ENCODE measurements around the gene SERGEF. TPM values are rescaled to one million over a fixed set of nuclear protein-coding genes. Genes with fewer than 3 reads are reported as not detected.

The SERGEF gene
- total and polyA plus RNA-seq, 2 of the 13 experiments (the other 11 are each of a cell fraction or from before 2014, with no cell fraction given), result 54.5 to 114 TPM

DNA sequence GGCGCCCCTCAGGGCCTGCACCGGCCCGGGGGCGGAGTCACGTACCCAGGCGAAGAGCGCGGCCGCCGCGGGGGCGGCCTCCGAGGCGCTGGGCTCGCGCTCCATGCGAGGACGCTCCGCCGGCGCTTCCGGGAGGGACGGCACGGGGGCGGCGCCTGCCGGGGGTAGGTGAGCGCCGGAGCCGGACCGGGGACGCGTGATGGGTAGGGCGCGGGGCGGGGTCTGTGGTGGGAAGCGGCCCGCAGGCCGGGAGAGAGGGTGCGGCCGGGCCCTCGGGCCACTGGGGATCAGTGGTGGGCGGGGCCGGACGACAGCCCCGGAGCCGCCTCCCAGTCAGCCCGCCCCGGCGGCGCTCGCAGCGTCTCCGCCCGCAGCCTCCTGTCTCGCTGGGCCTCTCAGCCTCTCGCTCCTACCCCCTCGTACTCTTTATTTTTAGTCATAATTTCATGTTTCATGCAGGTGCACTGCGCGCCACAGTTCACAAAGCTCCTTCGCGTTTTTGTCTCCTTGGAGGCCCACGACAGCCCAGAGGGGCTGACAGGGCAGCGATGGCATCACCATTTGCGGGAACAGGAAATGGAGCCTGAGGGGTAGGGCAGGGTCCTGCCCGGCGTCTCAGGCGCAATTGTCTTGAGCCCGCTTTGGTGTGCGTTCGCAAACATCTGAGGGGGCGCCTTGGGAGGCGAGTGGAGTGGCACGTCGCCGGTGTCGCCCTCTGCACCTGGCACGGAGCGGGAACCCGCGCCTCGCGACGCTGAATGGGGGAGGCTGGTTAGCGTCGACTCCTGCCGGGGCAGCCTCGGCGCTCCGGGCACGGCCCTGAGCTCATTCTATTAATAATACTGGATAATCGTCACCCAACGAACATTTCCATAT lies at the start of gene SERGEF (continued):
- TF ChIP-seq, protein P1, sequence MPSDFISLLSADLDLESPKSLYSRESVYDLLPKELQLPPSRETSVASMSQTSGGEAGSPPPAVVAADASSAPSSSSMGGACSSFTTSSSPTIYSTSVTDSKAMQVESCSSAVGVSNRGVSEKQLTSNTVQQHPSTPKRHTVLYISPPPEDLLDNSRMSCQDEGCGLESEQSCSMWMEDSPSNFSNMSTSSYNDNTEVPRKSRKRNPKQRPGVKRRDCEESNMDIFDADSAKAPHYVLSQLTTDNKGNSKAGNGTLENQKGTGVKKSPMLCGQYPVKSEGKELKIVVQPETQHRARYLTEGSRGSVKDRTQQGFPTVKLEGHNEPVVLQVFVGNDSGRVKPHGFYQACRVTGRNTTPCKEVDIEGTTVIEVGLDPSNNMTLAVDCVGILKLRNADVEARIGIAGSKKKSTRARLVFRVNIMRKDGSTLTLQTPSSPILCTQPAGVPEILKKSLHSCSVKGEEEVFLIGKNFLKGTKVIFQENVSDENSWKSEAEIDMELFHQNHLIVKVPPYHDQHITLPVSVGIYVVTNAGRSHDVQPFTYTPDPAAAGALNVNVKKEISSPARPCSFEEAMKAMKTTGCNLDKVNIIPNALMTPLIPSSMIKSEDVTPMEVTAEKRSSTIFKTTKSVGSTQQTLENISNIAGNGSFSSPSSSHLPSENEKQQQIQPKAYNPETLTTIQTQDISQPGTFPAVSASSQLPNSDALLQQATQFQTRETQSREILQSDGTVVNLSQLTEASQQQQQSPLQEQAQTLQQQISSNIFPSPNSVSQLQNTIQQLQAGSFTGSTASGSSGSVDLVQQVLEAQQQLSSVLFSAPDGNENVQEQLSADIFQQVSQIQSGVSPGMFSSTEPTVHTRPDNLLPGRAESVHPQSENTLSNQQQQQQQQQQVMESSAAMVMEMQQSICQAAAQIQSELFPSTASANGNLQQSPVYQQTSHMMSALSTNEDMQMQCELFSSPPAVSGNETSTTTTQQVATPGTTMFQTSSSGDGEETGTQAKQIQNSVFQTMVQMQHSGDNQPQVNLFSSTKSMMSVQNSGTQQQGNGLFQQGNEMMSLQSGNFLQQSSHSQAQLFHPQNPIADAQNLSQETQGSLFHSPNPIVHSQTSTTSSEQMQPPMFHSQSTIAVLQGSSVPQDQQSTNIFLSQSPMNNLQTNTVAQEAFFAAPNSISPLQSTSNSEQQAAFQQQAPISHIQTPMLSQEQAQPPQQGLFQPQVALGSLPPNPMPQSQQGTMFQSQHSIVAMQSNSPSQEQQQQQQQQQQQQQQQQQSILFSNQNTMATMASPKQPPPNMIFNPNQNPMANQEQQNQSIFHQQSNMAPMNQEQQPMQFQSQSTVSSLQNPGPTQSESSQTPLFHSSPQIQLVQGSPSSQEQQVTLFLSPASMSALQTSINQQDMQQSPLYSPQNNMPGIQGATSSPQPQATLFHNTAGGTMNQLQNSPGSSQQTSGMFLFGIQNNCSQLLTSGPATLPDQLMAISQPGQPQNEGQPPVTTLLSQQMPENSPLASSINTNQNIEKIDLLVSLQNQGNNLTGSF (CRISPR knock-in tag; IDR thresholded peaks at IDR 0.05), result 0 out of 2 replicates have a peak, but pooled peaks have one; percentile 51
- TF ChIP-seq, protein P2, sequence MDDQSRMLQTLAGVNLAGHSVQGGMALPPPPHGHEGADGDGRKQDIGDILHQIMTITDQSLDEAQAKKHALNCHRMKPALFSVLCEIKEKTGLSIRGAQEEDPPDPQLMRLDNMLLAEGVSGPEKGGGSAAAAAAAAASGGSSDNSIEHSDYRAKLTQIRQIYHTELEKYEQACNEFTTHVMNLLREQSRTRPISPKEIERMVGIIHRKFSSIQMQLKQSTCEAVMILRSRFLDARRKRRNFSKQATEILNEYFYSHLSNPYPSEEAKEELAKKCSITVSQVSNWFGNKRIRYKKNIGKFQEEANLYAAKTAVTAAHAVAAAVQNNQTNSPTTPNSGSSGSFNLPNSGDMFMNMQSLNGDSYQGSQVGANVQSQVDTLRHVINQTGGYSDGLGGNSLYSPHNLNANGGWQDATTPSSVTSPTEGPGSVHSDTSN (CRISPR knock-in tag; IDR thresholded peaks at IDR 0.05; ENCODE audit: borderline replicate concordance), result no peak
- TF ChIP-seq ZNF841 (CRISPR knock-in tag; IDR thresholded peaks at IDR 0.05; ENCODE audit: borderline replicate concordance) (no peak), ZNF879 (CRISPR knock-in tag; IDR thresholded peaks at IDR 0.05) (peak; percentile 60; the same call in 1 of the 2 replicates), ZMYM2 (CRISPR knock-in tag; IDR thresholded peaks at IDR 0.05) (peak; percentile 49; the same call in 1 of the 2 replicates), ZNF720 (CRISPR knock-in tag; IDR thresholded peaks at IDR 0.05) (no peak), LCORL (IDR thresholded peaks at IDR 0.05) (no peak), LCORL (CRISPR knock-in tag; IDR thresholded peaks at IDR 0.05) (peak; percentile 69), ZNF501 (CRISPR knock-in tag; IDR thresholded peaks at IDR 0.05) (peak; percentile 40; the same call in 1 of the 2 replicates), RBAK (CRISPR knock-in tag; IDR thresholded peaks at IDR 0.05) (no peak), NAIF1 (CRISPR knock-in tag; IDR thresholded peaks at IDR 0.05; ENCODE audit: borderline replicate concordance) (no peak), ATM (IDR thresholded peaks at IDR 0.05; ENCODE audit: borderline replicate concordance) (no peak), KLF6 (CRISPR knock-in tag; IDR thresholded peaks at IDR 0.05) (peak; percentile 64; the same call in 1 of the 2 replicates), ZNF563 (CRISPR knock-in tag; IDR thresholded peaks at IDR 0.05) (peak; percentile 64)
- TF ChIP-seq, protein P3, sequence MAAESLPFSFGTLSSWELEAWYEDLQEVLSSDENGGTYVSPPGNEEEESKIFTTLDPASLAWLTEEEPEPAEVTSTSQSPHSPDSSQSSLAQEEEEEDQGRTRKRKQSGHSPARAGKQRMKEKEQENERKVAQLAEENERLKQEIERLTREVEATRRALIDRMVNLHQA (CRISPR knock-in tag; IDR thresholded peaks at IDR 0.05), result no peak
- TF ChIP-seq, protein P4, sequence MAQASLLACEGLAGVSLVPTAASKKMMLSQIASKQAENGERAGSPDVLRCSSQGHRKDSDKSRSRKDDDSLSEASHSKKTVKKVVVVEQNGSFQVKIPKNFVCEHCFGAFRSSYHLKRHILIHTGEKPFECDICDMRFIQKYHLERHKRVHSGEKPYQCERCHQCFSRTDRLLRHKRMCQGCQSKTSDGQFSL (CRISPR knock-in tag; IDR thresholded peaks at IDR 0.05), result 0 out of 2 replicates have a peak, but pooled peaks have one; percentile 50
- TF ChIP-seq, protein P5, sequence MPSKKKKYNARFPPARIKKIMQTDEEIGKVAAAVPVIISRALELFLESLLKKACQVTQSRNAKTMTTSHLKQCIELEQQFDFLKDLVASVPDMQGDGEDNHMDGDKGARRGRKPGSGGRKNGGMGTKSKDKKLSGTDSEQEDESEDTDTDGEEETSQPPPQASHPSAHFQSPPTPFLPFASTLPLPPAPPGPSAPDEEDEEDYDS (CRISPR knock-in tag; IDR thresholded peaks at IDR 0.05), result 0 out of 2 replicates have a peak, but pooled peaks have one; percentile 9
- TF ChIP-seq, protein P6, sequence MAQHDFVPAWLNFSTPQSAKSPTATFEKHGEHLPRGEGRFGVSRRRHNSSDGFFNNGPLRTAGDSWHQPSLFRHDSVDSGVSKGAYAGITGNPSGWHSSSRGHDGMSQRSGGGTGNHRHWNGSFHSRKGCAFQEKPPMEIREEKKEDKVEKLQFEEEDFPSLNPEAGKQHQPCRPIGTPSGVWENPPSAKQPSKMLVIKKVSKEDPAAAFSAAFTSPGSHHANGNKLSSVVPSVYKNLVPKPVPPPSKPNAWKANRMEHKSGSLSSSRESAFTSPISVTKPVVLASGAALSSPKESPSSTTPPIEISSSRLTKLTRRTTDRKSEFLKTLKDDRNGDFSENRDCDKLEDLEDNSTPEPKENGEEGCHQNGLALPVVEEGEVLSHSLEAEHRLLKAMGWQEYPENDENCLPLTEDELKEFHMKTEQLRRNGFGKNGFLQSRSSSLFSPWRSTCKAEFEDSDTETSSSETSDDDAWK (CRISPR knock-in tag; IDR thresholded peaks at IDR 0.05), result no peak
- TF ChIP-seq, protein P7, sequence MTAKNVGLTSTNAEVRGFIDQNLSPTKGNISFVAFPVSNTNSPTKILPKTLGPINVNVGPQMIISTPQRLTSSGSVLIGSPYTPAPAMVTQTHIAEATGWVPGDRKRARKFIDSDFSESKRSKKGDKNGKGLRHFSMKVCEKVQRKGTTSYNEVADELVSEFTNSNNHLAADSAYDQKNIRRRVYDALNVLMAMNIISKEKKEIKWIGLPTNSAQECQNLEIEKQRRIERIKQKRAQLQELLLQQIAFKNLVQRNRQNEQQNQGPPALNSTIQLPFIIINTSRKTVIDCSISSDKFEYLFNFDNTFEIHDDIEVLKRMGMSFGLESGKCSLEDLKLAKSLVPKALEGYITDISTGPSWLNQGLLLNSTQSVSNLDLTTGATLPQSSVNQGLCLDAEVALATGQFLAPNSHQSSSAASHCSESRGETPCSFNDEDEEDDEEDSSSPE (CRISPR knock-in tag; IDR thresholded peaks at IDR 0.05), result peak; percentile 33; the same call in 1 of the 2 replicates
